Stimulated activated CD8-positive, alpha-beta memory T cell treated with anti-CD3 and anti-CD28 coated beads, Interleukin-2, amount 100 ng/mL, for 1 hour (primary cell): ENCODE results near the gene COPB1.
"Not testable (repeated sequence)": the region's sequence is repeated elsewhere in the genome, so short reads cannot be mapped to it uniquely, and the experiment has no call there.

Experiments used
- DNase-seq, 2 donors: peaks; one replicate each; pipeline ENCODE4 v3.0.0-alpha.2; 2020; ENCODE audit warnings: low read depth in 2 of 2

Gene COPB1, protein sequence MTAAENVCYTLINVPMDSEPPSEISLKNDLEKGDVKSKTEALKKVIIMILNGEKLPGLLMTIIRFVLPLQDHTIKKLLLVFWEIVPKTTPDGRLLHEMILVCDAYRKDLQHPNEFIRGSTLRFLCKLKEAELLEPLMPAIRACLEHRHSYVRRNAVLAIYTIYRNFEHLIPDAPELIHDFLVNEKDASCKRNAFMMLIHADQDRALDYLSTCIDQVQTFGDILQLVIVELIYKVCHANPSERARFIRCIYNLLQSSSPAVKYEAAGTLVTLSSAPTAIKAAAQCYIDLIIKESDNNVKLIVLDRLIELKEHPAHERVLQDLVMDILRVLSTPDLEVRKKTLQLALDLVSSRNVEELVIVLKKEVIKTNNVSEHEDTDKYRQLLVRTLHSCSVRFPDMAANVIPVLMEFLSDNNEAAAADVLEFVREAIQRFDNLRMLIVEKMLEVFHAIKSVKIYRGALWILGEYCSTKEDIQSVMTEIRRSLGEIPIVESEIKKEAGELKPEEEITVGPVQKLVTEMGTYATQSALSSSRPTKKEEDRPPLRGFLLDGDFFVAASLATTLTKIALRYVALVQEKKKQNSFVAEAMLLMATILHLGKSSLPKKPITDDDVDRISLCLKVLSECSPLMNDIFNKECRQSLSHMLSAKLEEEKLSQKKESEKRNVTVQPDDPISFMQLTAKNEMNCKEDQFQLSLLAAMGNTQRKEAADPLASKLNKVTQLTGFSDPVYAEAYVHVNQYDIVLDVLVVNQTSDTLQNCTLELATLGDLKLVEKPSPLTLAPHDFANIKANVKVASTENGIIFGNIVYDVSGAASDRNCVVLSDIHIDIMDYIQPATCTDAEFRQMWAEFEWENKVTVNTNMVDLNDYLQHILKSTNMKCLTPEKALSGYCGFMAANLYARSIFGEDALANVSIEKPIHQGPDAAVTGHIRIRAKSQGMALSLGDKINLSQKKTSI

DNA sequence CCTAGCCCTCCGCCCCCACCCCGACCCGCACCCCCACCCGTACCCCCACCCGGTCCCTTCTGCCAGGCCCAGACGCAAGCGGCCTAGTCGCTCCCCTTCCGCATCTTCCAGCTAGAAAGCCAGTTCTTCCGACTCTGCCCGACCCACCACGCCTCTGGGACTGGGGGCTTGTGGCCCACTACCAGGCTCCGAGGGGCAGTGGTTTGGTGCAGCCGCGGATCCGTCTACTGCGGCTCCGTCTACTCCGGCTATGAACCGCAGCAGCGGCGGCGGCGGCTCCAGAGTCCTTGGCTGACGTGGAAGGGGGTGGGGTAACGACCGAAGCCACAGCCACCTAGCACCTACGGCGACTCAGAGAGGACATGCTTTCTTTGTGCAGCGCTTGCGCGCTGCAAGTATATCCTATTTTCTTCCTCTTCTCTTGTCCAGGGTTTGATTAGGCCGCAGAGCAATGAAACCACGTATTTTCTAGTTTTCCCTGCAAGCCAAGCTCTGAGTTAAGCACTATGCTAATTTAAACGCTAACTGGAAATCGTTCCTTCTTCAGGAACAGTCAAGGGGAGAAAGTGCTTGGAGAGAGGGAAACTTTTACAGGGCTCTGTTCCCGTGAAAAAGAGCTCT lies at the start of gene COPB1:
COPB1 (minus strand) TSS at position 252 of the 621 bp plus-strand sequence. CDS start 883 bp downstream, outside the sequence.
- DNase-seq = peak; percentile 80 to 82

DNA sequence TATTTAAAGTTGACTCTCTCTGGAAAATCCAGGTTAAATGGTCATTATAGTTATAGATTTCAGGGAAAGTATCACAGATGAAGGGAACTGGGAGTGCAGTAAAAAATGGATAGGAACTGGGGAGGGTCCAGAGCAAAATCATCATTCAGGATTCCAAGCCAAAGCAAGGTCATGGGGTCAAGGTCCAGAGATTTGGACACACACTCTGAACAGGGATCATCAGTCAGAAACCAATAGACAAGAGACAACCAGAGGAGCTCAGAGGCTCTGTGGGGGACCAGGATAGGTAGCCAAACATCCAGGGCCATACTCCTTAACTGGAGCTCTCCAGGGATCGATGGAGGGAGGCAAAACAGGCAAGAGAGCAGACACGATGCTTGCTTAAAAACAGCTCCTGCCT lies 47.8 kb upstream of the COPB1 start:
- DNase-seq = no peak

DNA sequence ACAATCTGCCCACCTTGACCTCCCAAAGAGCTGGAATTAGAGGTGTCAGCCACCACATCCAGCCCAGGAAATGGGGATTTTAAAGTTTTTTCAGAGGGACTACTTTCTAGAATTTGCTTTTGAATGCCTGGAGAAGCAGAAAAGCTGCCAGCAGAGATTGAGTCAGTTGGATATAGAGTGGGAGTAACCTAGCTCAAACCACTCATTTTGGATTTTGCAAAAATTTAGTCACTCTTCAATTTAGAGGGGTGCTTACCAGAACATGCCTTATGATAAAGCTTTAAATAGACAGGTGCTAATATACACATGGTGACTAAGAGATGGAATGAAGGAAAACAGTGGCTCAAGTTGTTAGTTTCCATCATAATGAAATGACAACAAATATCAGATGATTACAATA lies 47.1 kb upstream of the COPB1 start:
- no peak for DNase-seq

DNA sequence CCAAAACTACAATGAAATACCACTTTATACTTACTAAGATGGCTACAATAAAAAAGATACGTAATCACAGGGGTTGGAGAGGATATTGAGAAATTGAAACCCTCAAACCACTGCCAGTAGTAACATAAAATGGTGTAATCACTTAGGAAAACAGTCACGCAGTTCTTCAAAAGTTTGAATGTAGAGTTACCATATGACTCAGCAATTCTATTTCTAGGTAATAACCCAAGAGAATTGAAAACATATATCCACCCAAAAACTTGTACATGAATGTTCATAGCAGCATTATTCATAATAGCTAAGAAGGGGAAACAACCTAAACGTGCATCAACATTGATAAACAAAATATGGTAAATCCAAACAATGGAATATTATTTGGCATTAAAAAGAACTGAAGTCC lies 45.0 kb upstream of the COPB1 start:
- DNase-seq = no peak

DNA sequence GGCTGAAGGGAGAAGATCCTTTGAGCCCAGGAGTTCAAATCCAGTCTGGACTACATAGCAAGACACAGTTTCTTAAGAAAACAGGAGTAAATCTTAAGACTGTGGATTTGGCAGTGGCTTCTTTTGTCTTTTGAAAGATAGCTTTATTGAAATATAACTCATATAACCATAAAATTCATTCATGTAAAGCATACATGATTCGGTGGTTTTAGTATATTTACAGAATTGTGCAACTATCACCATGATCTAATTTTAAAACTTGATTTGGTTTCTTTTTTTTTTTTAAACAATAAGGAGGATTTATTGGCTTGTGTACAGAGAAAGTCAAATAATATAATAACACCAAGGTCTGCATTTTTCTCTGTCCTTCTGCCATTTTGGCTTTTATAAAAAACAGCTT lies 43.6 kb upstream of the COPB1 start:
- no peak for DNase-seq

DNA sequence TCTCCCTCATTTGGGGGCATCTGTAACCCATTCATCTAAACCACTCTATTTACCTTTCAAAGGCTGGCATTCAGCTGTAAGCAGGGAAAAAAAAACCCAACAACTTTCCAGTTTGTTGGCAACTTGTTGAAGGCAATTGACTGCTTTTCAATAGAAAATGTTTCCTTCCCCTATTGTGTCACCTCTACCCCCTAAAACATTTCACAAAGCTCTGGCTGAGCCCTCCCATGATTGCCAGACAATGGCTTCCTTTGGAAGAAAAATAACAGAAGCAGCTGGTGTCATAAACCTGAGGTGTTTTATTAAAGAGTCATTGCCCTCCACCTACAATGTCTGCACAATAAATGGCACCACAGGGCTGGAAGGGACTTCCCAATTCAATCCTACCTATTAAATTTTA lies 42.7 kb upstream of the COPB1 start:
- no peak for DNase-seq

DNA sequence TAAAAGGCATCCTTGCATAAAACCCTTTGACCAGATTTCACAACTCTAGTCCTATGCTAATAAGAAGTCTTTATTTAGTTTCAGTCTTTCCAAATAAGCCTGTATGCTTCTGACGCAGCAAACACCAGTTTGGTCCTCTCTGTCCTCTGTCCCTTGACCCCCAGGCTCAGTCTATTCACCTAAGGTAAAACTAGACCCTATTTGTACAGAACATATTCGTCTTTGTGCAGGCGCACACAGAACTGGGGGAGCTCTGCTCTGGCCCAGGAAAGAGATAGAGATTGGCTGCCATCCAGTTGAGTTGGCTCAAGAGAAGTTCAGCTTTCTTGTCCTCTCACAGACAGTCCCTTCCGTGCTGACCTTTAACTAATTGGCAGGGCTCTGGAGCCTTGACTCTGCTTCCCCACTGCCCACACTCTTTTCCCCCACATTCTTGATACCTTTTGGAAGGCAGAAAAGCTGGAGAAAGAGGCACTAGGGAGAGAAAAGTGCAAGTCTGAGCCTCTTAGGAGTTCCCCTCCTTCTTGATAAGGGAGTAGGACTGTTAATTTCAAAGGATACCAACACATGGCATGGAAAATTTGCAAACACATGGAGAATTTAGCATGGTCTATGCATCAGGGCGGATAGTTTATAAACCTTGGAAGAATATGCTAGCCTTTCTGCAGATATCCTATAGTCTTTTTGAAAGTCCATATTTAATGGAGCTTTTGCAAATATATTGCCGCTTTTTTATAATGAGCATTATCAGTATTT lies 41.8 kb upstream of the COPB1 start:
- no peak for DNase-seq

DNA sequence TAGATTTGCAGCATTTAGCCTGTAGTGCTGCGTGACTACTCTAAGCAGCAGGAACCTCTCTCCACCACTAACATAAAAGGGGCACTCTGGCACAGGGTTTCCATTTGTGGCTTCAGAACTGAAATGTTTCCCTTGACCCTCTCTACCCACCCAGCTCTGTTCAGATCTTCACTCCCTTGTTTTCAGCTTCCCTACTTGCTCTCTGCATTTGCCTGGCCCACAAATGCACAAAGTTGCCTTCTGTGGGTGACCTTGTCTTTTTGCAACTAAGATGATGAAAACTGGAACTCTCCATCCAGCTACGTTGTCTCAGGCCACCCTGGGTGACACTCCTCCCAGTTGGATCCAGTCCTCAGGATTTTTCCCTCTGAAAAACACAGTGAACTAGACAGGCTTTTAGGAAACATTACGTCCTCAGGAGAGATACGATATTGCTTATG lies 40.4 kb upstream of the COPB1 start:
- no peak for DNase-seq

DNA sequence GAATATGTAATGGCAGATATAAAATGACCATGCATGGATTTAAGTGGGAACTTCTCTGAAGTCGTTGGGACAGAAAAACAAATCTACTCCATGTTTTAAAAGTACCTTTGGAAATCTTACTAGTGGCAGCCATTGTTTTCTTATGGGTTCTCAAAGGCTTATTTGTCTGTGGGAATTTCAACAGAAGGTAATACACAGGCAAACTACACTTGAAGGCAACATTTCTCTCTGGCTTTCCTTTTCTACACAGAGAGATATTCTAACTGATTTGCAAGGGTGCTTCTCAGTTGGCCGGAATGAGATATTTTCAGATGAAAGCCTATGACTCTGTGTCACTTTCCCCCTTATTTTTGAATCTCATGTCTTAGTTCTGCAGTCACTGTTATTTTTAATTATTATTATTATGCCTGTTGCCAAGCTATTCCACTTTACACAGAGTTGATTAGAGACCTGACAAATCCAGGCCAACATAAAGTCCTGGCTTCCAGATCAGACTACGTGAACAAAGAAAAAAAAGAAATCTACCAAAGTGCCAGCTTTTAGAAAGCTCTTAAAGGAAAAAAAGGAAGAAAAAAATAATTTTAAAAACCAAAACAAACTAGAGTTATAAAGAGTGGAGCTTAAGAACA lies 39.4 kb upstream of the COPB1 start:
- DNase-seq = no peak

DNA sequence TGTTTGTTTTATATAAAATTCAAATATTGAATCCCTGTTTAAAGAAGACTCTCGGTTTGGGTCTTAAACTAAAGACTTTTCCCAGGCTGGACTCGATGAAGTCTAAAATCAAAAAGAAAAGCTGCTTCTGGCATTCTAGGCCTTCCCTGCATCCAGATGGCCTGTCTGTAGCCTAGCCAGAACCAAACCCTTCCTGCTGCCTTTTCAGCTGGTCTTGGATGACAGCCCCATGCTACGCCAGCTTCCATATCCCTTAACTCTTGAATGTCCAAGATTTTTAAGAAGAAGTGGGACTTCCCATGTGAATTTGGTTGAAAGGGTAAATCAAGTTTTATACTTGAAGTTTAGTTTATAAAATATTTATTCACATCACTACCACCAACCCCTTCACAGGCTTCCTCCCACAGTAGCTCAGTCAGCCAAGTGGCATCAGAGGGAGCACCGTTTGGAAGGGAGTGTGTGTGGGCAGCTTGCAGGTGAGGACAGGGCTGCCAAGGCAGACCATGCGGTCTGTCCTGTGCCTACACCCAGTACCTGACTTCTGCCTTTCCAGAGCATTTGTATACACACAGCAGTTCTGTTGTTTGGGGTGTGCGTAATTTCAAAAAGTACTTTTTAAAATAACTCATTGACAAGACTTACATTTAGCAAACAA lies 38.8 kb upstream of the COPB1 start:
- DNase-seq = no peak

DNA sequence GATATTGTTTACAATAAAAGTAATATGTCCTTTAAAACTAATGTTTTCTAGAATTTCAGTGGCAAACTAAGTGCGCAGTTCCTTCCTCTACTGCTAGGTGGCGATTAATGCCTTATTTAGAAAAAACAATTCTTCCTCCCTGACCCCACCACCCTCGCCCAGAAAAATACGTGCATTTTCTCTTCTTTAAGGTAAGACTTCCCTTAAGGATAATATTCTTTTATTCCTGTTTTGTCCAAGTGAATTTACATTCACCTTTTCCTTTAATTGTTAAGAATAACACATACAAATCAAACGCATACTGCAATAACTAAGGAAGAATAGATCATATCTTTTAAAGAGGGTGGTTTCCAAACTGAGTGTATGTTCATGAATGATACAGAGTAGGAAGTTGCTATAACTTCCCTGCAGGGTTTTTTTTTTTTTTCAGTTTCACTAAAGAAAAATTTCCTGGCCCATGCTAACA lies 37.6 kb upstream of the COPB1 start:
- no peak for DNase-seq

DNA sequence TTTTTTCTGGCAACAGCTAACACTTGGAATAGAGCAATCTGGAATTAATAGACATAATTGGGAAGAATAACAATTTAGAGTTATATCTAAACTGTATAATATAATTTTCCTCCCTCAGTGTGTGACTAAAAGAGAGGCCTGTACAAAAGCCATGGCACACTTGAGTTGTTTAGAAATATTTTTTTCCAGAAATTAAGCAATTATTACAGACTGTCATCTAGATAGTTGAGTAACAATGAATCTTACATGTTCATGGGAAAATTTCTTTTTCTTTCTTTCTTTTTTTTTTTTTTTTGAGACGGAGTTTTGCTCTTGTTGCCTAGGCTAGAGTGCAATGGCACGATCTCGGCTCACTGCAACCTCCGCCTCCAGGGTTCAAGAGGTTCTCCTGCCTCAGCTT lies 35.6 kb upstream of the COPB1 start:
- DNase-seq = not testable (repeated sequence)

DNA sequence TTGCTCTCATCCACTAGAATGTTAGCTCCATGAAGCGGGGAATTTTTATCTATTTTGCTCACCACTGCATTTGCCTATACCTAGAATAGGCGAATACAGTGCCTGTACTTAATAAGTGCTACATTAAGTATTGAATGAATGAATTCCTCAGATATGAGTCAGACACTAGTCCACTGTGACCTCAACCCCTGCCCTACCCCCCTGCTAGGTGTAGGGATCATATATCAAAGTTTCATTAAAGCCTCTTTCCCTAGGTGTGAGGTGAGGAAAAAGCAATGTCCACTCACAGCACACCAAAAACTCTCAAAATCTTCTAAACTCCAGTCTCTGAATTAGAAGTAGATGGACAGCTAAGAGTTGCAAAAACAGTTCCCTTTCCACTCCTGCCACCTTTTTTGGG lies 30.3 kb upstream of the COPB1 start:
- DNase-seq = no peak

DNA sequence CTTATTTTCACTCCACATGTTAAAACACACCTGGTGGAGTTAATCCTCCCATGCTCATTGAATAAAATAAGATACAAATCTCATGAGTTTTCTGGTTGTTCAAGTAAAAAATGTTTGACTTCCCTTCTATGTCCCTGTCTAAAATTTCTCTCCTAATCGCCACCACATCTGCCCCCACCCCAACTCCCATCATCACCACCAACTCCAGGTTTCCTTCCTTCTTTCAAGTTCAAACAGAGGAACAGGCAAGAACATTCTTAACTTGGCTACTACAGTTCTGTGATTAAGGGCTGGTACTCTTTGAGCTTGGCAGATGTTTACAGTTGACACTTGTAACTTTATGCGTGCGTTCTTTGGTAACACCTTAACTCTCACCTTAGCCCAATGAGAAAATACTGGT lies 29.7 kb upstream of the COPB1 start:
- no peak for DNase-seq

DNA sequence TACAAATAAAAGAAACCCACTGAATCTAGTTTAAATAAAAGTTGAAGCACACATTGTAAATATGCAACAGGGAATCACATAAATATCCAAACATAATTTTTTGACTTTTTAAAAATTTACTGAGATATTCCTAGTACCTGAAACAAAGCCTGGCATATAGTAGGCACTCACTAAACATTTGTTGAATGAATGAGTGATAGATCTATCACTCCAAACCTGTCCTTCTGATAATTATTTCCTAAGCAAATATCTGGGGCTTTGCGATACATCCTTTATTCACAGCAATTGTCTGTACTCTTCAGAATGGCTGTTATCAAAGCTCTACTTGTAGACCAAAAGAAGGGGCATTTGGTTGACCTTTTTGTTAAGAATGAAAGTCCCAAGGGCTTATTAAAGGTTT lies 23.2 kb upstream of the COPB1 start:
- no peak for DNase-seq

DNA sequence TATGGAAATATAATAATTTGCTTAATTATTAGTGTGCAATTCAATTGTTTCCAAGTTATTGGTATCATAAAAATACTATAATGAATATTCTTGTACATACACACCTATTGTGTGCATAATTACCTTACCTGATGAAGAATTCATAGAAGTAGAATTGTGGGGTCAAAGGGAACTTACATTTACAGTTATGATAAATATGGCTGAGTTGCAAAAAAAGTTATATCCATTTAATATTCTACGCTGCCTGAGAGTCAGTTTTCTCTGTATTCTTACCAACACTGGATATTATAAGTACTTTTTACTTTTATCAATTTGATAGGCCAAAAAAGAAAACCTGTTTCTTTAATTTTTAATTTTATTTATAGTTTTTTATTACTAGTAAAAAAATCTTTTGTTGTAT lies 22.6 kb upstream of the COPB1 start:
- no peak for DNase-seq

DNA sequence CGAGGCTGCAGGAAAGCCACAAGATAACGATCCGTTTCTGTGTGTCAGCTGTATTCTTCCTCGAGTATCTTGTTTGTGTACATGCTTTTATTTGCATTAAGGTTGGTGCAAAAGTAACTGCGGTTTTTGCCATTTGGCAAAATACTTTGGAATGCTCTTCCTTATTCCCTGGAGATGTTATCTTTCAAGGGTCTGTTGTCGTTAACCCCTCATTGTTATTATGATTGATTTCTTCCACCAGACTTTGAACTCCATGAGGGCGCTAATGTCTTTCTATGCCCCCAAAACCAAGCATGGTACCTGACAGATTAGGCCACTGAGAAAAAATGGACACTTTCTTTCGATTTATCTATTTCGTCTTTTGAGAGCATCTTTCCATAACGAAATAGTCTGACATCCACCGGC lies 21.1 kb upstream of the COPB1 start:
- no peak for DNase-seq

DNA sequence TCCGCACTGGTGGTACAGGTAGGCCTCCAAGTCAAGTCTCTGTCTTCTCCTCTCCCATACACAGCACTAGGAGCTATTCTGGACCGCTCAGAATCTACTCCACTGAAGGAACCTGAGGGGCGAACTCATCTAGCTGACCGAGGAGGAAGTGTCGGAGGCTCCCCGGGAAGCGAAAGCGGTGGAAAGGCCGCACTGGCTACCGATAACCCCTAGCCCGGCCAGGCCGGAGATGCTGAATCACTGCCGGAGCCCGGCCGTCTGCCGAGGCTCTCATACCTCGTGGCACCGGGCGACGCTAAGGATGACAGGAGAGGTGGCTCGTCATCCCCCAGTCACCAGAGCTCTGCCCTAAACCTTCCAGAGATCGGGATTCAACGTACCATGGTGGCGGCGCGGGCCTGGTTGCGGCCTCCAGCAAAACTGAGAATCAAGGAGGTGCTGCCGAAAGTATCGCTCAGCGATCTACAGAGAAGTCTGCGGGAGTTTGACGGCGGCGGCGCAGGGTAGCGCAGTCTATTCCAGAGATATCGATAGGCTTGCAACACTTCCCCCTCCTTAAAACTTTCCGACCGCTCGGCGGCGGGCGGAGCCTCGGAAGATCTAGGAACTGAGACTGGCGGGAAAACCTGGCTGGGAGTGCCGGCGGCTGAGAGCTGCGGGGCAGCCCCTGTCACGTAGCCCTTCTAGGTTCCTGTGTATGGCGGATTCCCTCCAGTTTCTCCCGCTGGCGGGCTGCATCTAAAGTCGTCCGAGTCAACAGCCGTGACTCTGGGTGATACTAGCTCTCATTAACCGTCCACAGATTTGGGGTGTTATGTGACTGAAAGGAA lies 20.5 kb upstream of the COPB1 start, which contains the start of gene PSMA1:
PSMA1 (minus strand) TSS at position 470 of the 830 bp plus-strand sequence; CDS start at position 383, 87 bp downstream.
- peak; percentile 77 to 83 for DNase-seq

DNA sequence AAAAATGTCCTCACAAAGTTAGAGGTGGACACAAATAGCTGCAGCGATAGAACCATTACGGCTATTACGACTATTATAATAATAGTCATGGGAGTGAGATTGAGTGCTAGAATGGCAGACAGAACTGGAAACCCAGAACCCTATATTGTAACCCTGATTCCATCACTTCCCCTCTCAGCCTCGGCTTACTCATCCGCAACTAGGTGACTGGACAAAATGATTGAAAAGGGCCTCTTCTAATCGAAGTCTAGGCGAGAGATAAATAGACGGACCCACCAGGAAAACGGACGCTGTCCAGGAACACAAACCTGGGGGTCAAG lies 19.9 kb upstream of the COPB1 start:
- DNase-seq = no peak

DNA sequence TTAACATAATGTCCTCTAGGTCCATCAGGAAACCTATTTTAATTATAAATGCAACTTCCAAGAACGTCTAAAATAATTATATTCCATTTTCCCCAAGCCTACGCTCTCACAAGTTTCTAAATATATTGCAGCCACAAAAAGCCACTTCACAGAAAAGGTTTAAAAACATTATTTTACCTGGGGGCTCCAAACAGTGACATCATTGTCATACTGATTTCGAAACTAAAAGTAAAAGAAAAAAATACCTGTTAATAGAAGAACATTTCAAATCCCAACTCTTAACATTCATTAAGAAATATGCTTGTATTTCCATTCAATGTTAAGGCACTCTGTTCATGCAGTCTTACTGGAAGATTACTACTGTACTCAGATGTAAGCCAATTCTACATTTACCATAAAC lies 19.2 kb upstream of the COPB1 start:
- no peak for DNase-seq
